ENCODE data around the gene CREB1.

CREB1 gene

DNA sequence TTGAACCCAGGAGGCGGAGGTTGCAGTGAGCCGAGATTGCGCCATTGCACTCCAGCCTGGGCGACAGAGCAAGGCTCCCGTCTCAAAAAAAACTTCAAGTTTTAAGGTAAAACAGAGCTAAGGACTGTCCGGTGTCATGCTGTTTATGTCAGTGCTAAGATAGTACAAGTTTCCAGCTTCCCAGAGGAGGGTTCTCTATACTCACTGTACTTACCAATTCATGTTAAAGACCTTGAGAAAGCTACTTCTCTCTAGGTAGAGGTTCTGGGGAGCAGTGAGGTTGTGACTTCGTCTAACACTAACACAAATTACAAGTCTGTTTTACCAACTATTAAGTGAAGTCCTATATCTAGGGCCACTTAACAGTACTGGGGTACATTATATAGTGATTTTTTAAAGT lies 76.6 kb downstream of the CREB1 start:
- H3K27ac Mint-ChIP-seq: peak overlapping the region; percentile 66
- H3K27me3 Mint-ChIP-seq: no peaks in the 10 kb centered on the region
- H3K4me3 Mint-ChIP-seq: no peak overlapping the region
- H3K36me3 Mint-ChIP-seq: peaks cover 57% of the 10 kb centered on the region
- H3K9me3 Mint-ChIP-seq: peaks cover 3% of the 10 kb centered on the region
- no peak for ATAC-seq
- peaks cover 28% of the 10 kb centered on the region for H3K4me1 Mint-ChIP-seq

DNA sequence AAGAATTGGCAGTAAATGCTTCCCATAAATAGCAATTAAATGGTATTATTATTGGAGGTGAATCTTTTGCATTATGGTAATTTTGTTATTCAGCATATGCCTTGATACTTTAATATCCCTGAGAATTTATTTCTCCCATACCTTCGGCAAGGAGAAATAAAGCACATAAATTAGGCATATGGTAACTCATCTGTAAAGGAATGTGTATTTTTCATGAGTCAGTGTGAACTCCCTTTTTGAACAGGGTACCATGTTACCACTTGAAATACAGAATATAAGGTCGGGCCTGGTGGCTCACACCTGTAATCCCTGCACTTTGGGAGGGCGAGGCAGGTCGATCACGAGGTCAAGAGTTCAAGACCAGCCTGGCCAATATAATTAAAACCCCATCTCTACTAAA lies 77.1 kb downstream of the CREB1 start:
- Mint-ChIP-seq H3K27ac (no peak overlapping the region), H3K36me3 (peaks cover 53% of the 10 kb centered on the region), H3K4me1 (peaks cover 24% of the 10 kb centered on the region), H3K4me3 (no peak overlapping the region), H3K27me3 (no peaks in the 10 kb centered on the region), H3K9me3 (peaks cover 3% of the 10 kb centered on the region)
- ATAC-seq: no peak

DNA sequence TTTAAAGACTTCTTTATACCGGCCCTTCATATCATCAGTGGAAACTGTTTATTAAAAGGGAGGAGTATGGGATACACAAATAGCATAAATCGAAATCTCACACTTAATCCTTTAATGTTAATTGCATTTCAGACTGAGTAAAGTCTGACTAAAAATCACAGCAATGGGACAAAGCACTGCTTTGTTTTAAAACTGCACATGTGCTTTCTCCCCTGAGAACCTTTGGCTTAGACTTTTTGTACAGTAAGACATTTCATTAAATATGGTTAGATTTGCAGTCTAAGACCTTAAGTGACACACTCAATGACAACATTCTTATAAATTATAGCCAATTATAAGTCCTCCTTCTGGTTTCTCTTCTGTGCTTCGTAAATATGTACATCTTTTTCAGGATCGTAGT lies 83.0 kb downstream of the CREB1 start:
- ATAC-seq: no peak
- Mint-ChIP-seq H3K9me3 (no peaks in the 10 kb centered on the region), H3K4me3 (no peak overlapping the region), H3K27ac (no peak overlapping the region), H3K4me1 (peaks cover 10% of the 10 kb centered on the region), H3K36me3 (peaks cover 55% of the 10 kb centered on the region), H3K27me3 (no peaks in the 10 kb centered on the region)

DNA sequence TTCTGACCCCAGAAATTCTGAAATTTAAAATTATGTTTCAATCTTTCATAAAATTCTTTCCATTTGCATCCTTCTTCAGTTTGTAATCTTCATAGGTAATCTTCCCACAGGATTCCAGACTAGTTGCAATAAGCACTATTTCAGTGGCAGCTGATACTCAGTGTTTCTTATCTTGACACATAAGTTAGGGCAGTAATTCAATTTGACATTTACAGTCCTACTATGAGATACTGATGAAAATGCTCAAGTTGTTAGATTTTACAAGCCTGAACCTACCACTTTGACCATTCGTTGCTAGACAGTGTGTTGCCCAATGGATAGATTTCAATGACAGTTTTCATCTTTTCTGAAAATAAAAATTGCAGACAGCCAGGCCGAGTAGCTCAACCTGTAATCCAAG lies 85.1 kb downstream of the CREB1 start:
- H3K27ac Mint-ChIP-seq: no peak overlapping the region
- no peak overlapping the region for H3K4me3 Mint-ChIP-seq
- no peaks in the 10 kb centered on the region for H3K9me3 Mint-ChIP-seq
- H3K36me3 Mint-ChIP-seq: peaks cover 47% of the 10 kb centered on the region
- ATAC-seq: no peak
- no peaks in the 10 kb centered on the region for H3K27me3 Mint-ChIP-seq
- H3K4me1 Mint-ChIP-seq: peaks cover 25% of the 10 kb centered on the region

DNA sequence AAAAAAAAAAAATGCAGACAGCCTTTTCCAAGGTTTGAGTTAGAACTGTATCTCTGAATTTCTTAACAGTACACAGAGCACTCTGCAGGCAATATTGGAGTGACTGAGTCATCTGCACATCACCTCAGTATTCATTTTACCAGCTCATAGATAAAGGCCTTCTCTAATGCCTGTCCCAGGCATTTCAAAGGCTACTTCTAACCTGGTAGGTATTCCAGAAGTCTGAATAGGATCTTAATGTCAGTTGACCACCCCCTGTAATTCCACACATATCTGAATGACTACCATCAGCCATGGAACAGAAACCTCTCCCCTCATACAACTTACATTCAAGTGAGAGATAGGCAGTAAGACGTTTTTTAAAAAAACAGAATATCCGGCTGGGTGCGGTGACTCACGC lies 86.4 kb downstream of the CREB1 start:
- Mint-ChIP-seq H3K36me3 (peaks cover 53% of the 10 kb centered on the region), H3K27ac (no peak overlapping the region), H3K9me3 (no peaks in the 10 kb centered on the region), H3K27me3 (no peaks in the 10 kb centered on the region), H3K4me1 (peaks cover 38% of the 10 kb centered on the region), H3K4me3 (no peak overlapping the region)
- ATAC-seq: no peak

DNA sequence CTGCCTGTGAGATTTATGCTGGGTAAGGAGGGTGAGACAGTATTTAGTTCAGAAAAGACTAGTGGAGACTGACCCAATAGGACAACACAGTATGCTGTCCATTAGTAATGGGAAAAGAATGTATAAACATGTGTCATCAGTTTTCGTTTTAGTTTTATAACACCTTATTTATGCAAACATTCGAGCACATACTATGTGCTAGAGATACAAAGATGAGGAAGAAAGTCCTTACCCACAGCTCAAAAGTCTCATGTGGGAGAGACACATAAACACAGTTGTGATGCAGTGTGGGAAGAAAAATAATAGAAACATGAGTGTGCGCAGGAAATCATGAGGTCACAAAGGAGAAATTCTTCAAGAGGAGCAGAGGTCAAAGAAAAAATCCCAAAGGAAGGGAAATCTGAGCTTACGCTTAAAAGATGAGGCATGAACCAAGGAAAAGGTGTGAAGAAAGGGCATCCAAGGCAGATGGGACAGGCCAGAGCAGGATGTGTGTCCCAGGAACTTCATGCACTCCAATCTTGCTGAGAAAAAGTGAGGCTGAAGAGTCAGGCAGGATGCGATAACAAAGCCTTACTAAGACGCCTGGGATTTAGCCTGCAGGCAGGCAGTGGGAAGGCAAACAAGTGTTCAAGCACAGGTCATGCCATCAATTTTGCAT lies 87.4 kb downstream of the CREB1 start:
- Mint-ChIP-seq H3K36me3 (peaks cover 60% of the 10 kb centered on the region), H3K9me3 (no peaks in the 10 kb centered on the region), H3K27ac (peak overlapping the region; percentile 45), H3K4me1 (peaks cover 47% of the 10 kb centered on the region), H3K4me3 (no peak overlapping the region), H3K27me3 (no peaks in the 10 kb centered on the region)
- no peak for ATAC-seq

DNA sequence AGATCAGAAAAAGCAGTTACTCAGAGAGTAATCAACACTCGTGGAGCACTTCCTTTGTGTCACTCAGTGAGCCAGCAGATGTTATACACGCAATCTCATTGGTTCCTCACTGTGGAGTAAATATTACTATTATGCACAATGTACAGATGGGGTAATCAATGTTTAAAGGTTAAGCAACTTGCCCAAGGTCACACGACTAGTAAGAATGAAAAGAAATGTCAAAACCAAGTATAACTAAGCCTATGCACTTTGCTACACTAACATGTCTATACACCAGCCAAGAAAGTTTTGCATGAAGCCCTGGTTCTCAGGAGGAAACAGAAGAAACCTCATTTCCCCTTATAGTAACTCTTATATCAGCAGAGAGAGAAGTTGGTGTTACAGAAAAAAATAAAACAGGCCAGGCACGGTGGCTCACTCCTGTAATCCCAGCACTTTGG lies 90.0 kb downstream of the CREB1 start:
- Mint-ChIP-seq H3K9me3 (no peaks in the 10 kb centered on the region), H3K27ac (peak overlapping the region; percentile 79), H3K36me3 (peaks cover 52% of the 10 kb centered on the region), H3K4me1 (peaks cover 64% of the 10 kb centered on the region), H3K4me3 (peak overlapping the region; percentile 32), H3K27me3 (no peaks in the 10 kb centered on the region)
- ATAC-seq: peak; percentile 75

DNA sequence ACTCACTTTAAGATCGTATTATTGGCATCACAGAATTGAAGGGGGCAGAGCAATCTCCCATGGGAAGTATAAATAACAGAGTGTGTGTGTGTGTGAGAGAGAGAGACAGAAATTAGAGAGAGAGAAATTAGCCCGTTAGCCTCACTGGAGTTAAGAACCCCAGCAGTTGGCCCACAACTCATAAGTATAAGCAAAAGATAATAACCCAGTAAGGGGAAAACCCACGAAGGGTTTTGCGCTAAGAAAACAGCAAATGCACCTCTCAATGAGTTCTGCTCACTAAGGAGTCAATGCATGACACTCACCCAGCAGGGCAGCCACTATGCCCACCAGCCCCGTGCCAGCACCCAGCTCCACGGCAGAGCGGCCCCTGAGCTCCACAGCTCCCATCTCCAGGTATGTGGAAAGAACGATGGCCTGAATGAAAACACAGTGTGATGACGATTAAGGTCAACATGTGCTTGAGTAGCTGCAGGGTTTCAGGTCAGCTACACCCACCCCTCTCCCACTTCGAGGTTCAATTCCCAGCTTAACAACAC lies 91.8 kb downstream of the CREB1 start:
- H3K4me1 Mint-ChIP-seq: peaks cover 71% of the 10 kb centered on the region
- peaks cover 41% of the 10 kb centered on the region for H3K36me3 Mint-ChIP-seq
- H3K27me3 Mint-ChIP-seq: no peaks in the 10 kb centered on the region
- no peak for ATAC-seq
- H3K27ac Mint-ChIP-seq: peak overlapping the region; percentile 72
- H3K9me3 Mint-ChIP-seq: no peaks in the 10 kb centered on the region
- peak overlapping the region; percentile 44 for H3K4me3 Mint-ChIP-seq

DNA sequence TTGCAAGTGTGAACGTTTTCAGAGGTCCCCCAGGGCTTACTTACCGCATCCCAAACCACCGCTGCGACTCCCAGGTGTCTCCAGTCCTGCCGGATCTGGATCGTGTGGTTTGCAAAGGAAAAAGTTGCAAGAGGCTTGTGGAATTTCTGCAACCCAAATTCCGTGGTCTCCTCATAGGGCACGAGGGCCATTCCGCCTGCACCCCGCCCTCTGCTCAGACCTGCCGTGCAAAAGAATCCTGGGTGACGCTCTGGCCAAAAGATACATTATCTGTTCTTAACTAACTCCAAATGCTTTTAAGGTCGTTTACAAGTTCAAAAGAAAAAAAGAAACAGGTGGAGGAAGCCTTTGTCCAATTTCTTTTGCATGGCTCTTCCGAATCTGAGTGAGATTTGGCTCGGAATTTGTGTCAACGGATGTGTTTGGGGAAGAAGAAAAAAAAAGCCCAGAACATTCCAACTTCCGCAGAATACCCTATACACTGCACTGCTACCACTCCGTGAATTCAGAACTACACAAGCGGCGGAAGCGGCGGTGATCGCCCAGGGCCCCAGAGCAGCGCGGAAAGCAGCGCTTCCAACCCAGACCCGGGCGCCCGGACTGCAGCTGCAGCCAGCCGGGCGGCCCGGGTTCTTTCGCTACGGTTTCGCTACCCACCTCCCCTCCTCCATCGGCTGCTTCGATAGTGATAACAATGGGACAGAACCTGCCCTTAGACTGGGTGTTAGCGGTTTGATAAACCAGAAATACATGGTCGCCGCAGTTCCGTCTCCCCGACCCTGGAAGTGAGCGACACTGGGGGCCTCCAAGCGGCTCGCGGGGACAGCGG lies 94.6 kb downstream of the CREB1 start:
- ATAC-seq: peak; percentile 65
- H3K27me3 Mint-ChIP-seq: no peaks in the 10 kb centered on the region
- H3K27ac Mint-ChIP-seq: peak overlapping the region; percentile 97
- H3K36me3 Mint-ChIP-seq: peaks cover 21% of the 10 kb centered on the region
- peak overlapping the region; percentile 89 for H3K4me3 Mint-ChIP-seq
- peaks cover 61% of the 10 kb centered on the region for H3K4me1 Mint-ChIP-seq
- H3K9me3 Mint-ChIP-seq: no peaks in the 10 kb centered on the region

DNA sequence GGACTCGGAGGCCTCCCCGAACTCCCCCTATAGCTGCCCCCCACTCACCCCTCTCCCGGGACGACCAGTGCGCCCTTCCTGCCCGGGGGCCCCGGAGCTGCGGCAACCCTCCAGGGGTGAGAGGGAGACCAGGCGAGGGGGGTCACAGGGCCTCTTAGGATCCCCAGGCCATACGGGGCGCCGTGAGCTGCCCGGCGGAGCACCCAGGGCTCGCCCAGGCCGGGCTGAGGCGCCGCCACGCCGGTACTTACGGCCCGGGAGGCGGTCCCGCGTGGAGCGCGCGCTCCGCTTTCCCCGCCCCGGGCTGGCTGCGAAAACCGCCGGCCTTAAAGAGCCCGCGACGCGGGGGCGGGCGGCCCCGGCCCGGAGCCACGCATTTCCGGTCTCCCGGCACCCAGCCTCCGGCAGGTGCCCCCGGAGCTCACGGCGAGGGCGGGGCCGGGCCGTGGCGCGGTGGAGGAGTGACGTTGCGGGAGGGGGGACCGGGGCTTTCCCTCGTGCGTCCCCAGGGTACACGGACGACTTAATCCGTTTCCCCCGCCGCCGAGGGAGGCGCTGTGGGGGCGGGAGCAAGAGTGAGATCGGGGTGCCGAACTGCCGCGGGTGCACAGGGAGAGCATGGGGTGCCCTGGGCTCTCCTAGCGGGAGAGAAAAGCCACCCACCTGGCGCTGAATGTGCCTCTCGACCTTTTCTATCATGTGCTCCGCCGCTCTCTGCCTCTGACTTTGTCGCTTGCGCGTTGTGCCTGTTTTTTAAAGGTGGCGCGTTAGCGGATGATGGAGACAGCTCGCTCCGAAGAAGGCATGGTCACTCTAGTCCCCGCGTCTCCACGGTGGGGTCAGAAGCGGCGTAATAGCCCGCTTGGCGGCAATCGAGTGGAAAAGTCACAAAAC lies 95.5 kb downstream of the CREB1 start, which contains the start of gene METTL21A:
TSS of gene METTL21A (minus strand) at position 381 of the 894 bp plus-strand sequence. CDS start 1,019 bp downstream, outside the sequence.
- Mint-ChIP-seq H3K27ac (peak within 1 kb of the TSS; percentile 97), H3K4me1 (peaks cover 61% of the 10 kb centered on the region), H3K36me3 (peaks cover 16% of the 10 kb centered on the region), H3K9me3 (no peaks in the 10 kb centered on the region), H3K27me3 (no peaks in the 10 kb centered on the region), H3K4me3 (peak within 1 kb of the TSS; percentile 89)
- ATAC-seq: peak; percentile 91

DNA sequence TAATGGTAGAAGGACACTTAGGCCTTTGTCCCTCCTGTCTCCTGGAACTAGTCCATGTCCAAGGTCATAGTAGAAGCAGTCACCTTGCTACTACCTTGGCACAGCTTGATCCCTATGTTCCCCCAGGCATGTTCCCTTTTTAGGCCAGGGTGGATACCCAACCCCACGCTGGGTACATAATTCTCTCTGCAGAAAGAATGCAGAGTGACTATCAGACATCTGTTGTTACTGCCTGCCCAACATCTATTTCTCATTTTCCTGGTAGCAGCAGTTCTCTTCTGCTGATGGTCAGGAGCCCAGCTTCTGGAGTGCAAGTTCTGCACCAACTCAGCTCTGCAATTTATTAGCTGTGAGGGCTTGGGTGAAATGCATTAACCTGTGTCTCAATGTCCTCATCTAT lies 99.8 kb downstream of the CREB1 start:
- Mint-ChIP-seq H3K9me3 (no peaks in the 10 kb centered on the region), H3K4me3 (no peak overlapping the region), H3K27me3 (no peaks in the 10 kb centered on the region), H3K27ac (peak overlapping the region; percentile 42), H3K36me3 (no peaks in the 10 kb centered on the region), H3K4me1 (peaks cover 35% of the 10 kb centered on the region)
- no peak for ATAC-seq

DNA sequence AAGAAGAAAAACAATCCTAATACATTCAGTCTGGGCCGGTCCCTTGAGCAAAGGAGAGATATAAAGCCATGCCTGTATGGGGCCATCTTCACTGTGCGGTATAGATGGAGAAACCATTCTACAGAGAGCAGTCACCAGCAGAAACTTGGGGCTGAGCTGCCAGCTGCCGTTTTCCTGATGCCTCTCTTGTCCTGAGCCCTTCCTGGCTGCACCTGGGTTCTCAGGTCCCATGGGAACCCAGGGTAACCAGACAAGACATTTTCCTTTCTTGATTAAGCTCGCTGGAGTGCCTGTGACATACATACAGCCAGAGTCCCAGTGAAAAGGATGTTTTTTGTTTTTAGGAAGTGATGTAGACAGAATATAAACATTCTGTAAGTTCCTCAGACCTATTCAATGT lies 100.7 kb downstream of the CREB1 start:
- Mint-ChIP-seq H3K4me3 (no peak overlapping the region), H3K4me1 (peaks cover 37% of the 10 kb centered on the region), H3K27me3 (no peaks in the 10 kb centered on the region), H3K27ac (peak overlapping the region; percentile 42), H3K36me3 (no peaks in the 10 kb centered on the region), H3K9me3 (no peaks in the 10 kb centered on the region)
- no peak for ATAC-seq

DNA sequence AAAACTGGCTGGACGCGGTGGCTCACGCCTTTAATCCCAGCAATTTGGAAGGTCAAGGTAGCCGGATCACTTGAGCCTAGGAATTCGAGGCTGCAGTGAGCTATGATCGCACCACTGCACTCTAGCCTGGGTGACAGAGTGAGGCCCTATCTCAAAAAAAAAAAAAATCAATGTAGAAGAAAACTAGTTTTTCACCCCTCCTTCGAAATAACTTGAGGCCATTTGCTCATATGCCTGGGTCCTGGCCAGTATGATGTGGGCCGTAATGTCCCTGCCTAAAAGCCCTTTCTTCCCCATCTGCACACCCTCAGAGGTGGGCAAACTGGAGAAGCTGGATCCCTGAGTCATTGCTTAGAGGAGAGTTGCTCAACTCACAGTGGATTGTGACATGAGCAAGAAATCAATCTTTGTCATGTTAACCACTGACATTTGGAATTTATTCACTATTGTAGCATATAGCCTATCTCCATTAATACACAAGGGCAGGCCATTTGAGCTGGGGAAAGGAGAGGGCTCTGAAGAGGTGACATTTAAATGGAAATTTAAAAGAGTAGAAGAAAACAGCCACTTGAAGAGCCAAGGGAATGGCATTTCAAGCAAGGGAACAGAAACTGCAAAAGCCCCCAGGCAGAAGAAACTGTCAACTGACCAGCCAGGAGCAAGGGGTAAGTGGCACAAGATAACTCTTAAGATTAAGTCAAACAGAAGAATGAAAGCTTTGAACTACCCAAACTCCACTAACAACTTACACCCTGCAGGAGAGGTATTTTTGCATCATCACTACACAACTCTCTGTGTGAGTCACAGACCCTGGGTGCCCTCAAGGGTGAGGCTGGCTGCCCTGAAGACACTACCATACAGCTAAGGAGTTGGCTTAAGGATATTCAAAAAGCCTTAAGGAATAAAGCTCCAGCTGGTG lies 103.1 kb downstream of the CREB1 start:
- Mint-ChIP-seq H3K27me3 (no peaks in the 10 kb centered on the region), H3K27ac (peak overlapping the region; percentile 42), H3K9me3 (no peaks in the 10 kb centered on the region), H3K4me3 (no peak overlapping the region), H3K36me3 (no peaks in the 10 kb centered on the region), H3K4me1 (peaks cover 29% of the 10 kb centered on the region)
- ATAC-seq: peak; percentile 81

DNA sequence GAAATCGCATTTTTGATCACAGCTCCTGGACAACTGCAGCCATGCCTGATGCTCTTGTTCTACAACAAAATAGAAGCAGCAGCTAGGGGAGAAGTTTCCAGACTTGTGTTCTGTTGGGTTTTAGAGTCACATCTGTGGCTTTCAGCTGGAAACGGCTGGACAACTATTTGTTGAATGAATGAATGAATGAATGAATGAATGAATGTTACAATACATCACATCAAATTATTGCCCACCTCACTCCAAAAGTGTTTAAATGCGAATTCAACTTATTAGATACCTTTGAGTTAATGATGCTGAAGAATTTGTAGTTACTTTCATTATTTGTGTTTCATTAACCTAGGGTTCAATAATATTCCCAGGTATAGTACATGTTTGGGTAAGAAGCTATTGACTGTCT lies 103.9 kb downstream of the CREB1 start:
- Mint-ChIP-seq H3K9me3 (no peaks in the 10 kb centered on the region), H3K4me1 (peaks cover 27% of the 10 kb centered on the region), H3K36me3 (no peaks in the 10 kb centered on the region), H3K27me3 (no peaks in the 10 kb centered on the region), H3K27ac (peak overlapping the region; percentile 42), H3K4me3 (no peak overlapping the region)
- no peak for ATAC-seq

Data from stimulated activated memory B cell treated with anti-CD40 and anti-IgM and Interleukin-4, amounts not matched to agents 10 μg/mL and 1 μg/mL and 100 μg/mL, for 72 hours (primary cell).